GM21723 (cell line): ENCODE data around the gene BANK1.

ENCODE experiments used
- ATAC-seq: cut with Tn5 transposase; IDR thresholded peaks from one replicate; pipeline ENCODE4 v1.9.1; 2021; ENCODE audit warnings: mild to moderate bottlenecking, moderate library complexity; ENCODE audit not compliant: unreplicated experiment

Gene BANK1

GRCh38 chr4:101993842-101994775, 203.6 kb downstream of the BANK1 start:
- no peak for ATAC-seq

- ATAC-seq: peak; percentile 92
These were observed 217.5 kb downstream of the BANK1 start for GRCh38 chr4:102007959-102008425.

GRCh38 chr4:102008711-102009110, 218.2 kb downstream of the BANK1 start:
- ATAC-seq: no peak

GRCh38 chr4:102022343-102022742, 231.8 kb downstream of the BANK1 start:
- no peak for ATAC-seq

- ATAC-seq: no peak
These were observed 237.4 kb downstream of the BANK1 start for GRCh38 chr4:102027961-102028360.

GRCh38 chr4:102031406-102031805, 240.9 kb downstream of the BANK1 start:
- ATAC-seq: no peak

GRCh38 chr4:102036016-102036415, 245.5 kb downstream of the BANK1 start:
- ATAC-seq: no peak

GRCh38 chr4:102036619-102037376, 246.3 kb downstream of the BANK1 start:
- ATAC-seq: no peak

GRCh38 chr4:102037566-102037965, 247.0 kb downstream of the BANK1 start:
- no peak for ATAC-seq

- no peak for ATAC-seq
These were observed 252.6 kb downstream of the BANK1 start for GRCh38 chr4:102042871-102043802.

- ATAC-seq: no peak
These were observed 257.1 kb downstream of the BANK1 start for GRCh38 chr4:102047616-102048015.

- no peak for ATAC-seq
These were observed 265.3 kb downstream of the BANK1 start for GRCh38 chr4:102055805-102056204.

GRCh38 chr4:102057122-102057521, 266.6 kb downstream of the BANK1 start:
- ATAC-seq: no peak

- ATAC-seq: no peak
These were observed 270.6 kb downstream of the BANK1 start for GRCh38 chr4:102061133-102061532.

GRCh38 chr4:102064747-102065442, 274.4 kb downstream of the BANK1 start:
- no peak for ATAC-seq

GRCh38 chr4:102076622-102077021, 286.1 kb downstream of the BANK1 start:
- ATAC-seq: no peak

- no peak for ATAC-seq
These were observed 289.7 kb downstream of the BANK1 start for GRCh38 chr4:102080184-102080583.

- ATAC-seq: no peak
These were observed 299.5 kb downstream of the BANK1 start for GRCh38 chr4:102089850-102090621.

- ATAC-seq: no peak
These were observed 301.1 kb downstream of the BANK1 start for GRCh38 chr4:102091656-102092055.
